HepG2 (cell line): Measurements from ENCODE around the gene ZNF513. TPM values are rescaled to one million over a fixed set of nuclear protein-coding genes. Genes with fewer than 3 reads are reported as not detected.

Experiments used
- CSRNP1 ChIP-seq: sonication (generic); formaldehyde crosslinking; IDR thresholded peaks from 2 replicates; pipeline ENCODE4 v1.8.1; 2023; ENCODE audit warnings: mild to moderate bottlenecking, missing genetic modification reagents
- GZF1 ChIP-seq: sonication (generic); formaldehyde crosslinking; IDR thresholded peaks from 2 replicates; pipeline ENCODE4 v1.5.1; 2020; ENCODE audit warnings: mild to moderate bottlenecking, missing genetic modification reagents
- HMGA1 ChIP-seq: sonication (generic); formaldehyde crosslinking; conservative IDR thresholded peaks from 2 replicates; pipeline ENCODE4 v1.4.0; 2020; ENCODE audit warnings: missing genetic modification reagents
- HNRNPLL ChIP-seq: fragments of 200-400 bp; formaldehyde crosslinking; IDR thresholded peaks from 2 replicates; pipeline ENCODE4 v1.6.1; 2017; ENCODE audit warnings: mild to moderate bottlenecking, low read depth, low read length; ENCODE audit not compliant: poor library complexity, severe bottlenecking
- PAWR ChIP-seq: sonication (generic); formaldehyde crosslinking; IDR thresholded peaks from 2 replicates; pipeline ENCODE4 v1.4.0; 2020; ENCODE audit warnings: missing genetic modification reagents, mild to moderate bottlenecking, borderline replicate concordance
- PPARG ChIP-seq: conservative IDR thresholded peaks from 2 replicates; pipeline ENCODE4 v1.6.1; 2016; ENCODE audit warnings: missing biosample characterization, missing genetic modification reagents
- PRMT3 ChIP-seq: sonication (generic); formaldehyde crosslinking; IDR thresholded peaks from 2 replicates; pipeline ENCODE4 v1.8.1; 2022; ENCODE audit warnings: low read depth, mild to moderate bottlenecking, moderate library complexity, missing genetic modification reagents, borderline replicate concordance
- SNAPC2 ChIP-seq: sonication (generic); formaldehyde crosslinking; IDR thresholded peaks from 2 replicates; pipeline ENCODE4 v1.8.1; 2022; ENCODE audit warnings: mild to moderate bottlenecking, missing genetic modification reagents
- SNRNP70 ChIP-seq: fragments of 200-400 bp; formaldehyde crosslinking; IDR thresholded peaks from 2 replicates; pipeline ENCODE4 v1.6.1; 2017; ENCODE audit warnings: mild to moderate bottlenecking, low read depth, low read length, moderate library complexity
- SOX13 ChIP-seq, 3 experiments: fragments of 450-650 bp in 1 of 3; sonication (generic) in 1 of 3; formaldehyde crosslinking in 1 of 3; IDR thresholded peaks in 2 of 3; conservative IDR thresholded peaks in 1 of 3; 2 replicates each; pipeline versions ENCODE4 v1.5.0 to v1.6.1; 2016 to 2020; ENCODE audit warnings: antibody characterized with exemption in 1 of 3, mild to moderate bottlenecking in 1 of 3, missing compliant biosample characterization in 1 of 3, missing genetic modification reagents in 1 of 3, moderate library complexity in 1 of 3
- SYNCRIP ChIP-seq: fragments of 200-400 bp; formaldehyde crosslinking; IDR thresholded peaks from 2 replicates; pipeline ENCODE4 v1.6.1; 2018; ENCODE audit warnings: mild to moderate bottlenecking, low read depth, low read length; ENCODE audit not compliant: insufficient read depth
- TAF15 ChIP-seq: fragments of 200-400 bp; formaldehyde crosslinking; IDR thresholded peaks from one replicate; pipeline ENCODE4 v1.6.1; 2018; ENCODE audit warnings: mild to moderate bottlenecking, low read depth, low read length; ENCODE audit not compliant: poor library complexity, severe bottlenecking
- ZFAT ChIP-seq: sonication (generic); formaldehyde crosslinking; conservative IDR thresholded peaks from 2 replicates; pipeline ENCODE4 v1.8.1; 2023; ENCODE audit warnings: missing genetic modification reagents, inconsistent platforms
- ZFP37 ChIP-seq: sonication (generic); formaldehyde crosslinking; IDR thresholded peaks from 2 replicates; pipeline ENCODE4 v1.4.0; 2020; ENCODE audit warnings: missing genetic modification reagents, borderline replicate concordance
- ZGPAT ChIP-seq: IDR thresholded peaks from 2 replicates; pipeline ENCODE4 v1.6.1; 2016; ENCODE audit warnings: mild to moderate bottlenecking
- ZNF143 ChIP-seq: sonication (generic); formaldehyde crosslinking; IDR thresholded peaks from 2 replicates; pipeline ENCODE4 v1.4.0; 2020; ENCODE audit warnings: missing genetic modification reagents
- ZNF20 ChIP-seq: sonication (generic); formaldehyde crosslinking; IDR thresholded peaks from 2 replicates; pipeline ENCODE4 v1.4.0; 2020; ENCODE audit warnings: mild to moderate bottlenecking, moderate library complexity, missing genetic modification reagents
- ZNF251 ChIP-seq: sonication (generic); formaldehyde crosslinking; IDR thresholded peaks from 2 replicates; pipeline ENCODE4 v1.9.0; 2021; ENCODE audit warnings: mild to moderate bottlenecking, missing genetic modification reagents
- ZNF275 ChIP-seq: sonication (generic); formaldehyde crosslinking; IDR thresholded peaks from 2 replicates; pipeline ENCODE4 v1.8.0; 2022; ENCODE audit warnings: missing genetic modification reagents, mild to moderate bottlenecking, inconsistent platforms, borderline replicate concordance
- ZNF569 ChIP-seq: sonication (generic); formaldehyde crosslinking; IDR thresholded peaks from 2 replicates; pipeline ENCODE4 v1.5.0; 2020; ENCODE audit warnings: mild to moderate bottlenecking, missing genetic modification reagents, moderate library complexity, borderline replicate concordance
- ZNF780A ChIP-seq: sonication (generic); formaldehyde crosslinking; IDR thresholded peaks from 2 replicates; pipeline ENCODE4 v1.8.0; 2022; ENCODE audit warnings: mild to moderate bottlenecking, missing genetic modification reagents, moderate library complexity
- ZSCAN12 ChIP-seq: sonication (generic); formaldehyde crosslinking; IDR thresholded peaks from 2 replicates; pipeline ENCODE4 v1.9.0; 2021; ENCODE audit warnings: mild to moderate bottlenecking, missing genetic modification reagents
- polyA plus RNA-seq, 8 experiments: library from polyadenylated mRNA; depleted of rRNA in 3 of 8; stranded (reverse) in 7 of 8; unstranded in 1 of 8; fragments of >200 nt; fragmentation: Illumina TruSeq in 4 of 8; extraction: Trizol in 4 of 8; gene quantifications; 2 replicates each; pipeline versions ENCODE4 v1.2.1 to v1.2.3, GENCODE V29; 2011 to 2016; ENCODE audit warnings: low read depth in 4 of 8, missing spikeins in 1 of 8, mixed read lengths in 1 of 8; ENCODE audit not compliant: insufficient read depth in 1 of 8
- total RNA-seq, 5 experiments: library from RNA; depleted of rRNA; stranded (reverse); fragments of >200 nt; fragmentation: Illumina TruSeq; extraction: Trizol; gene quantifications; 2 replicates each; pipeline ENCODE4 v1.2.3, GENCODE V29; 2016; ENCODE audit warnings: low read depth in 1 of 5

Gene ZNF513
- total and polyA plus RNA-seq, 2 of the 13 experiments (the other 11 are each of a cell fraction or from before 2014, with no cell fraction given) = 4.9 to 6.3 TPM

- no peak for TF ChIP-seq SOX13 (IDR thresholded peaks at IDR 0.05)
- TF ChIP-seq SOX13 (CRISPR knock-in tag; conservative IDR thresholded peaks at IDR 0.05 in 1 of 2, IDR thresholded peaks at IDR 0.05 in 1 of 2) = 0 out of 4 replicates have a peak, but pooled peaks of 1 of the 2 experiments have one; percentile 2
- peak; percentile 85 for TF ChIP-seq ZSCAN12
- TF ChIP-seq ZFP37 (CRISPR knock-in tag) = 0 out of 2 replicates have a peak, but pooled peaks have one; percentile 10
- peak; percentile 80; the same call in 1 of the 2 replicates for TF ChIP-seq ZNF251 (CRISPR knock-in tag)
- TF ChIP-seq PPARG (CRISPR knock-in tag) = no peak
- TF ChIP-seq ZGPAT (CRISPR knock-in tag) = no peak; the same call in 1 of the 2 replicates
- TF ChIP-seq CSRNP1 = peak; percentile 18; the same call in 1 of the 2 replicates
- no peak for TF ChIP-seq ZNF275
- TF ChIP-seq PRMT3 (CRISPR knock-in tag) = no peak
- no peak for TF ChIP-seq SNRNP70
- TF ChIP-seq ZNF143 (CRISPR knock-in tag) = no peak
- peak; percentile 14; the same call in 1 of the 2 replicates for TF ChIP-seq ZNF780A (CRISPR knock-in tag)
- TF ChIP-seq ZFAT = 0 out of 2 replicates have a peak, but pooled peaks have one; percentile 15
- no peak for TF ChIP-seq HMGA1 (CRISPR knock-in tag)
- TF ChIP-seq ZNF20 (CRISPR knock-in tag) = peak; percentile 2; the same call in 1 of the 2 replicates
- TF ChIP-seq HNRNPLL = peak; percentile 26
- TF ChIP-seq PAWR (CRISPR knock-in tag) = 0 out of 2 replicates have a peak, but pooled peaks have one; percentile 23
- no peak for TF ChIP-seq SYNCRIP
- TF ChIP-seq GZF1 = peak; percentile 75; the same call in 1 of the 2 replicates
- TF ChIP-seq ZNF569 (CRISPR knock-in tag) = 0 out of 2 replicates have a peak, but pooled peaks have one; percentile 55
- peak; percentile 73; the same call in 1 of the 2 replicates for TF ChIP-seq SNAPC2 (CRISPR knock-in tag)
- TF ChIP-seq TAF15 = no peak
These were observed 9.5 kb downstream of the ZNF513 start (continued) for GRCh38 chr2:27370816-27371620.
